22Rv1 (cell line): ENCODE data around the gene PTPRG.

Experiments
- H3K27ac ChIP-seq: fragments of 450-650 bp; 2 replicates; pipeline ENCODE4 v1.5.1; 2017
- CTCF ChIP-seq: fragments of 450-650 bp; IDR thresholded peaks from 2 replicates; pipeline ENCODE4 v1.5.1; 2017; ENCODE audit warnings: mild to moderate bottlenecking
- ZFX ChIP-seq: fragments of 450-650 bp; IDR thresholded peaks from 2 replicates; pipeline ENCODE4 v1.6.1; 2017; ENCODE audit warnings: antibody characterized with exemption, borderline replicate concordance

PTPRG gene

GRCh38 chr3:61639991-61640390, 78.6 kb downstream of the PTPRG start:
- TF ChIP-seq ZFX, result no peak
- no peak for TF ChIP-seq CTCF
- no peak overlapping the region for H3K27ac ChIP-seq

GRCh38 chr3:61645148-61645547, 83.8 kb downstream of the PTPRG start:
- TF ChIP-seq ZFX (no peak), CTCF (no peak)
- H3K27ac ChIP-seq, result no peak overlapping the region

- H3K27ac ChIP-seq, result no peak overlapping the region
- TF ChIP-seq ZFX, result no peak
- no peak for TF ChIP-seq CTCF
Observed at GRCh38 chr3:61646360-61646759, 85.0 kb downstream of the PTPRG start.

DNA sequence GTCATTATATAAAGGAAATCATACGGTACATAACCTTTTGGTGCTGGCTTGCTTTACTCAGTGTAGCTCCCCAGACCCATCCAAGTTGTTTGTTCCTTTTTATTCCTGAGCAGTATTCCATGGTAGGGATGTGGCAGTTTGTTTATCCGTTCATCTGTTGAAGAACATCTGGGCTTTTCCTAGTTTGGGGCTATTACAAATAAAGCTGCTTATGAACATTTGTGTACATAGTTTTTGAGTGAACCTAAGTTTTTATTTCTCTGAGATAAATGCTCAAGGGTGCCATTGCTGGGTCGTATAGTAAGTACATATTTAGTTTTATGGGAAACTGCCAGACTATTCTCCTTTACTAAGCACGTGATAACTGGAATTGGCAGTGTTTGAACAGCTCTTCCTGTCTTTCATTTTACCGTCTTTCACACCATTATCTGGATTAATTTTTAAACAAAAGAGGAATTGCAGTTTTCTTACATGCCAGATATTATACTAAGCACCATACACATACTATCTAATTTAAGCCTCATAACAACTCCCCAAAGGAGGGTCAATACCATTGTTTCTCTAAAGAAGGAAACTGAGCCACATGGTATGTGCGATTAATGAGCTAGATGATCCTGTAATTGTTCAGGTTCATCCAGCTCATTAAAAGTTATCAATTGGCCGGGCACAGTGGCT, 85.6 kb downstream of the PTPRG start:
- no peak overlapping the region for H3K27ac ChIP-seq
- TF ChIP-seq ZFX (no peak), CTCF (no peak)

- H3K27ac ChIP-seq, result no peak overlapping the region
- TF ChIP-seq ZFX (no peak), CTCF (no peak)
Observed at GRCh38 chr3:61648481-61648880, 87.1 kb downstream of the PTPRG start.

GRCh38 chr3:61649381-61650170, 88.2 kb downstream of the PTPRG start:
- no peak overlapping the region for H3K27ac ChIP-seq
- TF ChIP-seq CTCF, result no peak
- TF ChIP-seq ZFX, result no peak

DNA sequence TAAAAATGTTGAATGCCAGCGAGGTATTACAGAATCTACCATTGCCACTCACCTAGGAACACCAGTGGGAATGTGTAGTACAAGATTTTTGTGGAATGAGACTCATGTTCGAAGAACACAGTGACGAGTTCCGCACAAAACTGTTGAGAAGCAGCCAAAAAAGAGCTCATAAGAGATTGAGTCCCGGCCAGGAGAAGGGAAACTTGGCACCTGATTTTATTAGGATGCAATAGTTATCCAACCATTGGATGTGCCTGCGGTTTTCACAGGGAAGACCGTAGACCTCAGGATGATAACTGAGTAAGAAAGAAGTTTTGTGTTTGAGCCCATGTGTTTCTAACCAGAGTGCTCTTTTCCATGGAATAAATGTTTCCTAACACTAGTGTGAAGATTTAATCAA, 88.9 kb downstream of the PTPRG start:
- no peak for TF ChIP-seq ZFX
- no peak for TF ChIP-seq CTCF
- H3K27ac ChIP-seq, result no peak overlapping the region
